Right lobe of liver (tissue), 6 donors: ENCODE data around the gene EIF6. TPM values are rescaled to one million over a fixed set of nuclear protein-coding genes. Genes with fewer than 3 reads are reported as not detected.
"Not testable (repeated sequence)": the region's sequence is repeated elsewhere in the genome, so short reads cannot be mapped to it uniquely, and the experiment has no call there.

Experiments
- ATAC-seq, 4 donors: fragments of 200-7000 bp; cut with Tn5 transposase; one replicate each; pipeline ENCODE4 v1.9.1; 2020; ENCODE audit warnings: mild to moderate bottlenecking in 4 of 4, moderate library complexity in 4 of 4
- DNase-seq, 3 donors: peaks; one replicate each; pipeline ENCODE4 v3.0.0-alpha.2; 2020
- H3K27ac ChIP-seq, 3 donors: fragments of 200-600 bp; one replicate each; pipeline ENCODE4 v1.8.0; 2022
- H3K27me3 ChIP-seq, 2 donors: fragments of 200-600 bp; one replicate each; pipeline ENCODE4 v1.8.0; 2022
- H3K36me3 ChIP-seq, 4 donors: fragments of 200-600 bp; sonication (generic) in 1 of 4; one replicate each; pipeline versions ENCODE4 v1.5.1 to v1.8.0; 2017 to 2022; ENCODE audit warnings: control low read depth in 1 of 4
- H3K4me1 ChIP-seq, 4 donors: fragments of 200-600 bp; sonication (generic) in 1 of 4; one replicate each; pipeline versions ENCODE4 v1.5.1 to v1.8.0; 2017 to 2022; ENCODE audit warnings: control low read depth in 1 of 4
- H3K4me3 ChIP-seq, 3 donors: fragments of 200-600 bp; one replicate each; pipeline ENCODE4 v1.8.0; 2022
- H3K9me3 ChIP-seq, 4 donors: fragments of 200-600 bp; sonication (generic) in 1 of 4; one replicate each; pipeline versions ENCODE4 v1.5.1 to v1.8.0; 2017 to 2022; ENCODE audit warnings: control low read depth in 1 of 4
- POLR2A ChIP-seq: fragments of 450-650 bp; IDR thresholded peaks from one replicate; pipeline ENCODE4 v1.6.1; 2017; ENCODE audit warnings: antibody characterized with exemption, mild to moderate bottlenecking
- WGBS: methylation state at CpG from one replicate; pipeline ENCODE4 v1.1.6; 2018; ENCODE audit warnings: low coverage, low lambda C conversion rate; ENCODE audit not compliant: insufficient coverage; ENCODE audit errors: missing lambda C conversion rate; 5-methylcytosine and 5-hydroxymethylcytosine counted together
- intact Hi-C, 2 donors: fragments of 100-400 bp; cut with DNase I; formaldehyde crosslinking; loops; one replicate each; pipeline versions ENCODE4 v1.11.2 to v1.14.1; 2022
- total RNA-seq, 6 experiments: library from RNA; depleted of rRNA in 2 of 6; stranded (reverse); fragments of >200 nt in 2 of 6; fragmentation: NEBNext Ultra II Directional in 3 of 6; extraction: Animal tissue kit (Norgen Biotek cat#: 25700) in 3 of 6; gene quantifications; one replicate each; pipeline versions ENCODE4 v1.1.0 to v1.2.4, GENCODE V29; 2016 to 2023
- TF ChIP-seq, protein P1 (sequence below), 4 donors: fragments of 200-600 bp in 3 of 4; fragments of 450-650 bp in 1 of 4; IDR thresholded peaks; one replicate each; pipeline versions ENCODE4 v1.5.1 to v1.8.0; 2016 to 2022; ENCODE audit warnings: antibody characterized with exemption in 4 of 4, mild to moderate bottlenecking in 2 of 4
- donor health status: DM: no; HTN: yes; CAD: no.
- donor health status: DM: no; HTN: no; CAD: no.
- donor health status: DM: no; HTN: no; CAD: no.
- donor health status: DM: no; HTN: yes; CAD: no.
- donor health status: DM: no; HTN: yes; CAD: no.

EIF6 gene
- total RNA-seq, 6 experiments from 2014 or later = 73.6 to 131 (median 83.3) TPM

DNA sequence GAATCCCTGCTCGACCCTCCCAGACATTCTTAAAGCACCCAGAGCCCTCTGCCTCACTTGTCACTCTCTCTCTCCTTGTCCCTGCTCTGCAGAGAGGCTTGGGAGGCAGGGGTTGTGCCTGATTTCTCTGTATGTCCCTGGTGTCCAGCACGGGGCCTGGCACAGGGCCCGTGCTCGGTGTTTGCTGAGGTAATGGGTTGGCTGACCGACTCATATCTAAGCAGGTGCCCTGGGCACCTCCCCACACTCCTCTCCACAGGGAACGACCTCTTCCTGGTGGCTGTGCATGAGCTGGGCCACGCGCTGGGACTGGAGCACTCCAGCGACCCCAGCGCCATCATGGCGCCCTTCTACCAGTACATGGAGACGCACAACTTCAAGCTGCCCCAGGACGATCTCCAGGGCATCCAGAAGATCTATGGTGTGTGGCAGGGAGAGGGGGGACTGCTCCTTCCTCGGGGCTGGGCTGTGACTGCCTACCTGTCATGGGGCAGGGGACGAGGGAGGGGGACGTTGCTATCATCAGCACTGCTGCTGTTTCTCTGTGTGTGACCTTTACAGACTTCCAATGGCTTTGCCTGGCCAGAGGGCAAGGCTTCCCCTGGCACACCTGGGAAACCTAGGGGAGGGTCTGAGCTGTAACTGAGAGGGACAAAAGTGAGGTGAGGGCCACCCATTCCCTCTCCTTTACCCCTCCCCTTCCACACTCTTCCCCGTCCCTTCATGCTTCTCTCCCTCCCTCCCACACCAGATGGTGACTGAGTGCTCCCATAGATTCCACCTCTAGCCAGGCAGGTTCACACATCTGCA is 20.8 kb downstream of the EIF6 start:
- DNase-seq = peak; percentile 76 to 83 (median 80)
- Histone ChIP-seq H3K27me3 (no peaks in the 10 kb centered on the region), H3K27ac (peak overlapping the region; percentile 13 to 55 (median 24)), H3K4me1 (peaks cover 0 to 16% (median 6%) of the 10 kb centered on the region in 4 donors), H3K36me3 (no peaks in the 10 kb centered on the region), H3K4me3 (no peak overlapping the region), H3K9me3 (no peaks in the 10 kb centered on the region)
- TF ChIP-seq POLR2A = peak; percentile 14
- TF ChIP-seq, protein P1, sequence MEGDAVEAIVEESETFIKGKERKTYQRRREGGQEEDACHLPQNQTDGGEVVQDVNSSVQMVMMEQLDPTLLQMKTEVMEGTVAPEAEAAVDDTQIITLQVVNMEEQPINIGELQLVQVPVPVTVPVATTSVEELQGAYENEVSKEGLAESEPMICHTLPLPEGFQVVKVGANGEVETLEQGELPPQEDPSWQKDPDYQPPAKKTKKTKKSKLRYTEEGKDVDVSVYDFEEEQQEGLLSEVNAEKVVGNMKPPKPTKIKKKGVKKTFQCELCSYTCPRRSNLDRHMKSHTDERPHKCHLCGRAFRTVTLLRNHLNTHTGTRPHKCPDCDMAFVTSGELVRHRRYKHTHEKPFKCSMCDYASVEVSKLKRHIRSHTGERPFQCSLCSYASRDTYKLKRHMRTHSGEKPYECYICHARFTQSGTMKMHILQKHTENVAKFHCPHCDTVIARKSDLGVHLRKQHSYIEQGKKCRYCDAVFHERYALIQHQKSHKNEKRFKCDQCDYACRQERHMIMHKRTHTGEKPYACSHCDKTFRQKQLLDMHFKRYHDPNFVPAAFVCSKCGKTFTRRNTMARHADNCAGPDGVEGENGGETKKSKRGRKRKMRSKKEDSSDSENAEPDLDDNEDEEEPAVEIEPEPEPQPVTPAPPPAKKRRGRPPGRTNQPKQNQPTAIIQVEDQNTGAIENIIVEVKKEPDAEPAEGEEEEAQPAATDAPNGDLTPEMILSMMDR (IDR thresholded peaks at IDR 0.05) = no peak
- intact Hi-C loops = no loop called here
- WGBS = 33% methylated on average over 6 of the region's 17 CpGs
- ATAC-seq = peak; percentile 85 to 92 (median 87)

DNA sequence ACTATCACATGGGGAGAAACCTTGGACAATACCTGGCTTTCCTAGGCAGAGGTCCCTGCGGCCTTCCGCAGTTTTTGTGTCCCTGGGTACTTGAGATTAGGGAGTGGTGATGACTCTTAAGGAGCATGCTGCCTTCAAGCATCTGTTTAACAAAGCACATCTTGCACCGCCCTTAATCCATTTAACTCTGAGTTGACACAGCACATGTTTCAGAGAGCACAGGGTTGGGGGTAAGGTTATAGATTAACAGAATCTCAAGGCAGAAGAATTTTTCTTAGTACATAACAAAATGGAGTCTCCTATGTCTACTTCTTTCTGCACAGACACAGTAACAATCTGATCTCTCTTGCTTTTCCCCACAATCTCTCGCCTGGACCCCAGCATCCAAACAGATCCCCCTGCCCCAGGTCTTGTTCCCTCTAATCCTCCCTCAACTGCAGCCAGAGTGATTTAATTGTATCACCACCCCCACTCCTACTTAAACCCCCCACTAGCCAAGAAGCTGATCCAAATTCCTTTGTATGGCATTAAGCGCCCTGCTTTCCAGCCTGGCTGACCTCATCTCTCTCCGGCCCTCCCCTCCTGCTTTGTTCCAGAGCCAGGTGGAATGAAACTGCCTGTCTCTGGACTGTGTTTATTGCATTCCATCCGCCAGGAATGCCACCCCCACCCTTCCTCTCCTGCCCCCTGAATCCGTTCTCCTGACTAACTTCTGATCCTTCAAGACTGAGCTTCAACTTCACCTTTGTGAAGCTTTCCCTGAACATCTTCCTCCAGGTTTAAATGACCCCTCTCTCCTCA is 21.6 kb downstream of the EIF6 start:
- H3K36me3 ChIP-seq, H3K4me3 ChIP-seq, H3K9me3 ChIP-seq, H3K27me3 ChIP-seq, intact Hi-C loops: not testable (repeated sequence)
- WGBS = 52% methylated on average over 5 of the region's 8 CpGs
- peak; percentile 45 to 84 (median 71) for ATAC-seq
- peak in 1 of 3 donors; percentile 35 for DNase-seq
- peaks cover 0 to 14% (median 6%) of the 10 kb centered on the region in 4 donors for H3K4me1 ChIP-seq
- peak overlapping the region; percentile 13 to 55 (median 24) for H3K27ac ChIP-seq

DNA sequence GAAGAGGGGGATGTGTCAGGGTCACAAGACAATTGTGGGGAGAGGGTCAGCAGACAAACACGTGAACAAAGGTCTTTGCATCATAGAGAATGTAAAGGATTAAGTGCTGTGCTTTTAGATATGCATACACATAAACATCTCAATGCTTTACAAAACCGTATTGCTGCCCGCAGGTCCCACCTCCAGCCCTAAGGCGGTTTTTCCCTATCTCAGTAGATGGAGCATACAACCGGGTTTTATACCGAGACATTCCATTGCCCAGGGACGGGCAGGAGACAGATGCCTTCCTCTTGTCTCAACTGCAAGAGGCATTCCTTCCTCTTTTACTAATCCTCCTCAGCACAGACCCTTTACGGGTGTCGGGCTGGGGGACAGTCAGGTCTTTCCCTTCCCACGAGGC is 22.3 kb downstream of the EIF6 start:
- H3K9me3 ChIP-seq, ATAC-seq, intact Hi-C loops, H3K27me3 ChIP-seq, H3K36me3 ChIP-seq, H3K27ac ChIP-seq, H3K4me3 ChIP-seq, DNase-seq: not testable (repeated sequence)
- H3K4me1 ChIP-seq = peaks cover 0 to 20% (median 6%) of the 10 kb centered on the region in 4 donors
- WGBS = 73% methylated on average over 7 of the region's 10 CpGs

DNA sequence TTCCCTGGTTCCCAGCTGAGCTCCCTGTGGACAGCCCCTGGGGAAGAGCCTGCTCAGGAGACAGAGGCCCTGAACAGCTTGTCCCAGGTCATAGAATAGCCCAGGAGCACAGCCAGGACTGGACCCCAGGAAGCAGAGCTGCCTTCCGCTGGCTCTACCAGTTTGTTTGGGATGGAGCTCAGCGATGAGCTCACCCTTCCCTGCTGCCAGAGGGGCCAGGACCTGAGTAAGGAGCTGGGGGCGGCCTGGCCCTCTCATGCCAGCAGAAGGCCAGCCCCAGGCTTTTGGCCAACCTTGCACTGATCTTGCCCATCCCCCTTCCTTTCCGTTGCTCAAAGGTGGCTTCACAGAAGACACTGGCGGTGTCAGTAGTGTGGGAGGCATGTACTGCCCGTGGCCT is 24.1 kb downstream of the EIF6 start:
- H3K4me1 ChIP-seq = peaks cover 0 to 20% (median 6%) of the 10 kb centered on the region in 4 donors
- TF ChIP-seq POLR2A = no peak
- TF ChIP-seq, protein P1 (IDR thresholded peaks at IDR 0.05) = no peak
- no peaks in the 10 kb centered on the region for H3K36me3 ChIP-seq
- no peak overlapping the region for H3K27ac ChIP-seq
- H3K4me3 ChIP-seq = no peak overlapping the region
- DNase-seq (peak in 1 of 3 donors; percentile 35), ATAC-seq (no peak)
- H3K9me3 ChIP-seq = no peaks in the 10 kb centered on the region
- intact Hi-C loops = no loop called here
- no CpG with 5 or more reads among the region's 6 CpGs for WGBS
- H3K27me3 ChIP-seq = no peaks in the 10 kb centered on the region

DNA sequence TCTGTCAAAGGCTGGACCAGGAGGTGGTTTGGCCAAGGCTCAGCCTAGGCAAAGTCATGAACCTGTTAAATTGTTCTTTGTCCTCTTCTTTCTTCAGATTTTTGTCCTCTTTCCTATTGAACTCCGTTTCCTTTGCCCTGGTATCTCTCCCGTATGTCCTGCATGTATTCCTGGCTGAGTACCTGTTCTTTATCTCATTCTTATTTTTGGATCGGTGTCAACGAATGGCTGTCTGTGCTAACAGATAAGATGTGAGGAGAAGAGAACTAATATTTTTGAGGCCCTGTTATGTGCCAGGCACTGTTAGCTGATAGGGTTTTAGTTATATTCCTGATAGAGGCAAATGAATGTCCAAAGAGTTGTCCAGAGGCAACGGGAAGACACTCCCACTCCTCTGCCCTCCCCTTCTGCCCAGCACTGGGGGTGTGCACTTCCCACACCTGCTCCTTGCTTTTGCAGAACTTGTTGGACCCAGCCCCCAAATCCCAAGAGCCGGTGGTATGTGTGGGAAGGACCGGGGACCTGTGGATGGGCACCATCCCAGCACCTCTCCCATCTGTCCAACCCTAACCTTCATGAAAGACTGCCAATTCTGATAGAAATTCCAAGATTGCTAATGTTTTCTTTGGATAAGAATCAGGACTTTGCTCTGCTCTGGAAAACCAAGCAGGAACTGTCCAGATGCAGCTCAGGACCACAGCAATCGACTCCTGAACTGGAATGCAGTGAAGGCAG is 27.2 kb downstream of the EIF6 start:
- peaks cover 0 to 9% (median 0%) of the 10 kb centered on the region in 4 donors for H3K4me1 ChIP-seq
- H3K4me3 ChIP-seq = no peak overlapping the region
- intact Hi-C loops = no loop called here
- ATAC-seq = peak in 2 of 4 donors; percentile 47 to 50
- H3K36me3 ChIP-seq = no peaks in the 10 kb centered on the region
- no peak overlapping the region for H3K27ac ChIP-seq
- WGBS = 51% methylated on average over 8 of the region's 8 CpGs
- no peaks in the 10 kb centered on the region for H3K27me3 ChIP-seq
- TF ChIP-seq, protein P1 (IDR thresholded peaks at IDR 0.05) = no peak
- TF ChIP-seq POLR2A = no peak
- no peak for DNase-seq
- no peaks in the 10 kb centered on the region for H3K9me3 ChIP-seq
